Nephron progenitor cell (in vitro differentiated cells): ENCODE results near the gene OR10S1.

Experiments
- DNase-seq: peaks from one replicate; pipeline ENCODE4 v3.0.0; 2021
- H3K27ac Mint-ChIP-seq: 2 replicates; pipeline ENCODE4 v1.8.0; 2021; ENCODE audit warnings: mild to moderate bottlenecking, moderate library complexity, mixed read lengths
- H3K27me3 Mint-ChIP-seq: 2 replicates; pipeline ENCODE4 v1.8.0; 2021; ENCODE audit warnings: mild to moderate bottlenecking, low read depth, mixed read lengths; ENCODE audit not compliant: poor library complexity
- H3K36me3 Mint-ChIP-seq: 2 replicates; pipeline ENCODE4 v1.8.0; 2021; ENCODE audit warnings: low read depth, mixed read lengths
- H3K4me1 Mint-ChIP-seq: 2 replicates; pipeline ENCODE4 v1.8.0; 2021; ENCODE audit warnings: mixed read lengths
- H3K4me3 Mint-ChIP-seq: 2 replicates; pipeline ENCODE4 v1.8.0; 2021; ENCODE audit warnings: mild to moderate bottlenecking, moderate library complexity, mixed read lengths
- H3K9me3 Mint-ChIP-seq: 2 replicates; pipeline ENCODE4 v1.8.0; 2021; ENCODE audit warnings: mild to moderate bottlenecking, moderate library complexity, mixed read lengths
- TF ChIP-seq, protein P1 (sequence below): fragments of 200-600 bp; sonication (generic); IDR thresholded peaks from 2 replicates; pipeline ENCODE4 v1.5.0; 2021; ENCODE audit warnings: antibody characterized with exemption

OR10S1 gene

DNA sequence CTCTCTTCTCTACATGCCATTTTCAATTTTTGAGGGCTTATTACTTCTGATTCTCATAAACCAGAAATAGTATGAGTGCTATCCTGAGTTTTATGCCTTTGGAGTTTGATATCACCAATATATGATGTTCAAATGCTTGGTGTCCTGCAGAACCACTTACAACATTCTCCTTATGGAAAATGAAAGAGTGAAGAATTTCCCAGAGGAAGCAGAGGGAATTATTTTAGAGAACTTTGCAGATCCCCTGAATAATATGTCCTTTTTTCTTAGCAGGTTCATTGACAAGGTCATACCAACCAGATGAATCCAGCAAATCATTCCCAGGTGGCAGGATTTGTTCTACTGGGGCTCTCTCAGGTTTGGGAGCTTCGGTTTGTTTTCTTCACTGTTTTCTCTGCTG lies 38.3 kb downstream of the OR10S1 start, which contains the start of gene OR4D5:
Gene OR4D5, plus strand, starts transcription at position 301 of the 400 bp plus-strand sequence. Its CDS starts 0 bp downstream, at position 301.
- H3K4me1 Mint-ChIP-seq = no peaks in the 10 kb centered on the region
- H3K27me3 Mint-ChIP-seq = peaks cover 8% of the 10 kb centered on the region
- H3K27ac Mint-ChIP-seq = no peak within 1 kb of the TSS
- TF ChIP-seq, protein P1, sequence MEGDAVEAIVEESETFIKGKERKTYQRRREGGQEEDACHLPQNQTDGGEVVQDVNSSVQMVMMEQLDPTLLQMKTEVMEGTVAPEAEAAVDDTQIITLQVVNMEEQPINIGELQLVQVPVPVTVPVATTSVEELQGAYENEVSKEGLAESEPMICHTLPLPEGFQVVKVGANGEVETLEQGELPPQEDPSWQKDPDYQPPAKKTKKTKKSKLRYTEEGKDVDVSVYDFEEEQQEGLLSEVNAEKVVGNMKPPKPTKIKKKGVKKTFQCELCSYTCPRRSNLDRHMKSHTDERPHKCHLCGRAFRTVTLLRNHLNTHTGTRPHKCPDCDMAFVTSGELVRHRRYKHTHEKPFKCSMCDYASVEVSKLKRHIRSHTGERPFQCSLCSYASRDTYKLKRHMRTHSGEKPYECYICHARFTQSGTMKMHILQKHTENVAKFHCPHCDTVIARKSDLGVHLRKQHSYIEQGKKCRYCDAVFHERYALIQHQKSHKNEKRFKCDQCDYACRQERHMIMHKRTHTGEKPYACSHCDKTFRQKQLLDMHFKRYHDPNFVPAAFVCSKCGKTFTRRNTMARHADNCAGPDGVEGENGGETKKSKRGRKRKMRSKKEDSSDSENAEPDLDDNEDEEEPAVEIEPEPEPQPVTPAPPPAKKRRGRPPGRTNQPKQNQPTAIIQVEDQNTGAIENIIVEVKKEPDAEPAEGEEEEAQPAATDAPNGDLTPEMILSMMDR = no peak
- H3K9me3 Mint-ChIP-seq = no peaks in the 10 kb centered on the region
- H3K36me3 Mint-ChIP-seq = no peaks in the 10 kb centered on the region
- H3K4me3 Mint-ChIP-seq = no peak within 1 kb of the TSS
- DNase-seq = no peak
